Panc1 (cell line): Measurements from ENCODE around the gene CEP192. TPM values are rescaled to one million over a fixed set of nuclear protein-coding genes. Genes with fewer than 3 reads are reported as not detected.
"Not testable (repeated sequence)": the region's sequence is repeated elsewhere in the genome, so short reads cannot be mapped to it uniquely, and the experiment has no call there.

Experiments
- ATAC-seq: fragments of 200-7000 bp; cut with Tn5 transposase; 2 replicates; pipeline ENCODE4 v1.9.1; 2020; ENCODE audit warnings: mild to moderate bottlenecking, moderate library complexity
- BruUV-seq: library from RNA; stranded (reverse); fragments of 400-500 nt; replicated peaks from 2 replicates; lab custom pipeline; 2021; lab: Mats Ljungman, UMichigan
- CTCF ChIA-PET: fragments of 300-600 bp; sonication (Branson Sonifier 250); formaldehyde crosslinking; loops from one replicate; lab custom pipeline; 2022; ENCODE audit warnings: antibody characterized with exemption; lab: Charles Lee
- POLR2A ChIA-PET: fragments of 300-600 bp; sonication (Branson Sonifier 250); formaldehyde crosslinking; loops from one replicate; lab custom pipeline; 2022; ENCODE audit warnings: antibody characterized with exemption; lab: Charles Lee
- DNase-seq: peaks from one replicate; pipeline ENCODE4 v3.0.0-alpha.2; 2010; ENCODE audit warnings: low read depth, low spot score
- H3K27ac ChIP-seq: 2 replicates; pipeline ENCODE4 v1.5.1; 2011; ENCODE audit warnings: mild to moderate bottlenecking, low read length, inconsistent platforms
- H3K27me3 ChIP-seq: fragments of 200-500 bp; sonication (Bioruptor generic); 2 replicates; pipeline ENCODE4 v1.6.0; 2014; ENCODE audit warnings: low read length, inconsistent platforms; ENCODE audit not compliant: control insufficient read depth, insufficient read depth
- H3K36me3 ChIP-seq: fragments of 200-500 bp; sonication (Bioruptor generic); 2 replicates; pipeline ENCODE4 v1.5.1; 2014; ENCODE audit warnings: inconsistent platforms, mild to moderate bottlenecking, low read length, moderate library complexity; ENCODE audit not compliant: control insufficient read depth, insufficient read depth
- H3K4me1 ChIP-seq: 2 replicates; pipeline ENCODE4 v1.5.1; 2011; ENCODE audit warnings: inconsistent platforms, mild to moderate bottlenecking, low read length, moderate library complexity; ENCODE audit not compliant: control insufficient read depth, insufficient read depth
- H3K4me3 ChIP-seq, 2 experiments: 2 replicates each; pipeline ENCODE4 v1.5.1; 2011 to 2012; ENCODE audit warnings: low read depth in 2 of 2, low read length in 2 of 2, mild to moderate bottlenecking in 2 of 2, inconsistent platforms in 1 of 2, moderate library complexity in 1 of 2
- H3K9me3 ChIP-seq: fragments of 200-500 bp; sonication (Bioruptor generic); 2 replicates; pipeline ENCODE4 v1.5.1; 2014; ENCODE audit warnings: low read depth, mild to moderate bottlenecking, inconsistent platforms, low read length, moderate library complexity; ENCODE audit not compliant: control insufficient read depth, insufficient read depth
- CTCF ChIP-seq: fragments of 450-650 bp; IDR thresholded peaks from 2 replicates; pipeline ENCODE4 v1.5.1; 2017; ENCODE audit warnings: mild to moderate bottlenecking
- POLR2AphosphoS5 ChIP-seq: IDR thresholded peaks from 2 replicates; pipeline ENCODE4 v1.6.1; 2012; ENCODE audit warnings: mild to moderate bottlenecking, low read depth, low read length, moderate library complexity
- REST ChIP-seq, 2 experiments: IDR thresholded peaks; 2 replicates each; pipeline ENCODE4 v1.6.1; 2011 to 2012; ENCODE audit warnings: low read depth in 2 of 2, control low read depth in 1 of 2, low read length in 1 of 2, mild to moderate bottlenecking in 1 of 2, moderate library complexity in 1 of 2; ENCODE audit not compliant: insufficient read depth in 1 of 2
- SIN3A ChIP-seq: IDR thresholded peaks from 2 replicates; pipeline ENCODE4 v1.6.1; 2012; ENCODE audit warnings: low read depth, mild to moderate bottlenecking, low read length, moderate library complexity, borderline replicate concordance; ENCODE audit not compliant: insufficient read depth
- TCF7L2 ChIP-seq: IDR thresholded peaks from 2 replicates; pipeline ENCODE4 v1.6.1; 2011; ENCODE audit warnings: mild to moderate bottlenecking, low read depth, low read length, inconsistent platforms
- in situ Hi-C: cut with HindIII; loops from 2 replicates; pipeline ENCODE4 v1.10.0; 2016; ENCODE audit warnings: low sequenced_read_pairs, low pct_unique_long_range_greater_than_20kb
- intact Hi-C: fragments of 100-400 bp; cut with micrococcal nuclease; formaldehyde crosslinking; loops from one replicate; pipeline ENCODE4 v1.10.0; 2022; ENCODE audit not compliant: unreplicated experiment
- total RNA-seq: library from RNA; stranded (reverse); gene quantifications from one replicate; pipeline ENCODE4 v1.2.1, GENCODE V29; 2021; ENCODE audit not compliant: unreplicated experiment

Gene CEP192
- total RNA-seq, 1 experiment from 2014 or later: 27.2 TPM

- CTCF ChIA-PET: no interaction called here
- in situ Hi-C loops (no loop called here), intact Hi-C loops (no loop called here)
- H3K4me1 ChIP-seq: no peaks in the 10 kb centered on the region
- H3K36me3 ChIP-seq: peaks cover 8% of the 10 kb centered on the region
- no peaks in the 10 kb centered on the region for H3K9me3 ChIP-seq
- H3K27ac ChIP-seq: no peak overlapping the region
- no peak for ATAC-seq
- H3K4me3 ChIP-seq: no peak overlapping the region
- POLR2A ChIA-PET: no interaction called here
- no peaks in the 10 kb centered on the region for H3K27me3 ChIP-seq
- TF ChIP-seq TCF7L2: no peak
- TF ChIP-seq SIN3A: no peak
- TF ChIP-seq REST (IDR thresholded peaks at IDR 0.05; ENCODE audit: insufficient read depth in 1 of 2, low read depth in 2 of 2, low read length in 1 of 2): no peak
- TF ChIP-seq CTCF: no peak
- no peak for TF ChIP-seq POLR2AphosphoS5
- BruUV-seq: no TSS peak
- DNase-seq: no peak
Observed at GRCh38 chr18:12976305-12976704, 14.9 kb upstream of the CEP192 start.

- BruUV-seq, intact Hi-C loops: not testable (repeated sequence)
Observed at GRCh38 chr18:12980065-12980464, 11.1 kb upstream of the CEP192 start.

GRCh38 chr18:12989397-12990122, 1.6 kb upstream of the CEP192 start:
- H3K27me3 ChIP-seq: no peaks in the 10 kb centered on the region
- intact Hi-C loops (loop anchor here (5.0 kb wide), 1 partner anchor 168 kb away; no protein-coding TSS in a partner anchor), in situ Hi-C loops (no loop called here)
- H3K4me1 ChIP-seq: peaks cover 17% of the 10 kb centered on the region
- peak overlapping the region; percentile 96 for H3K27ac ChIP-seq
- ATAC-seq (no peak), DNase-seq (no peak)
- no peak for TF ChIP-seq REST (IDR thresholded peaks at IDR 0.05; ENCODE audit: insufficient read depth in 1 of 2, low read depth in 2 of 2, low read length in 1 of 2)
- TF ChIP-seq SIN3A: no peak
- TF ChIP-seq CTCF: no peak
- no peak for TF ChIP-seq POLR2AphosphoS5
- no peak for TF ChIP-seq TCF7L2
- POLR2A ChIA-PET: interaction anchor here (0.6 kb wide), 1 partner anchor 21 kb away, joined by 3 read pairs; no protein-coding TSS in a partner anchor
- peaks cover 19% of the 10 kb centered on the region for H3K36me3 ChIP-seq
- H3K4me3 ChIP-seq: peak overlapping the region in 1 of 2 experiments; percentile 98; a peak in 1 of 4 replicates
- CTCF ChIA-PET: no interaction called here
- H3K9me3 ChIP-seq: no peaks in the 10 kb centered on the region
- no TSS peak for BruUV-seq

More at GRCh38 chr18:12980065-12980464, 11.1 kb upstream of the CEP192 start:
- H3K9me3 ChIP-seq, DNase-seq, ATAC-seq, H3K27ac ChIP-seq, H3K27me3 ChIP-seq, H3K4me1 ChIP-seq, CTCF ChIA-PET, POLR2A ChIA-PET, in situ Hi-C loops, H3K4me3 ChIP-seq: not testable (repeated sequence)
- peaks cover 15% of the 10 kb centered on the region for H3K36me3 ChIP-seq
